Upper lobe of left lung (tissue), 6 donors: ENCODE results near the gene HOMEZ. TPM values are rescaled to one million over a fixed set of nuclear protein-coding genes. Genes with fewer than 3 reads are reported as not detected.

Experiments
- ATAC-seq, 2 donors: fragments of 200-7000 bp; cut with Tn5 transposase; one replicate each; pipeline ENCODE4 v1.9.1; 2022; ENCODE audit warnings: mild to moderate bottlenecking in 2 of 2, moderate library complexity in 2 of 2; ENCODE audit not compliant: low FRiP score in 2 of 2
- DNase-seq, 2 donors: peaks; one replicate each; pipeline ENCODE4 v3.0.0-alpha.2; 2019 to 2020
- H3K27ac ChIP-seq, 4 donors: fragments of 200-600 bp; sonication (generic); one replicate each; pipeline ENCODE4 v1.5.1; 2016 to 2019
- H3K27me3 ChIP-seq, 4 donors: fragments of 200-600 bp; sonication (generic); one replicate each; pipeline ENCODE4 v1.5.1; 2017 to 2019
- H3K36me3 ChIP-seq, 4 donors: fragments of 200-600 bp; sonication (generic); one replicate each; pipeline ENCODE4 v1.5.1; 2016 to 2019
- H3K4me1 ChIP-seq, 4 donors: fragments of 200-600 bp; sonication (generic); one replicate each; pipeline ENCODE4 v1.5.1; 2018 to 2019
- H3K4me3 ChIP-seq, 4 donors: fragments of 200-600 bp; sonication (generic); one replicate each; pipeline ENCODE4 v1.5.1; 2017 to 2019; ENCODE audit warnings: mild to moderate bottlenecking in 2 of 4, moderate library complexity in 1 of 4
- H3K9me3 ChIP-seq, 4 donors: fragments of 200-600 bp; sonication (generic); one replicate each; pipeline ENCODE4 v1.5.1; 2018 to 2019
- CTCF ChIP-seq, 6 experiments: fragments of 450-650 bp in 4 of 6; fragments of 200-600 bp in 2 of 6; sonication (generic) in 2 of 6; IDR thresholded peaks; one replicate each; pipeline ENCODE4 v1.5.1; 2016 to 2019; ENCODE audit warnings: antibody characterized with exemption in 6 of 6
- EP300 ChIP-seq, 4 donors: sonication (generic); formaldehyde crosslinking; IDR thresholded peaks; one replicate each; pipeline ENCODE4 v1.5.1; 2017; ENCODE audit warnings: antibody characterized with exemption in 4 of 4, control low read depth in 2 of 4
- POLR2A ChIP-seq, 4 donors: fragments of 450-650 bp; IDR thresholded peaks; one replicate each; pipeline ENCODE4 v1.5.1; 2016 to 2017; ENCODE audit warnings: antibody characterized with exemption in 4 of 4, mild to moderate bottlenecking in 2 of 4
- POLR2AphosphoS5 ChIP-seq, 2 donors: sonication (generic); formaldehyde crosslinking; IDR thresholded peaks; one replicate each; pipeline ENCODE4 v1.5.1; 2017; ENCODE audit warnings: antibody characterized with exemption in 2 of 2
- WGBS, 2 donors: methylation state at CpG; one replicate each; pipeline ENCODE4 v1.1.5; 2017 to 2018; 5-methylcytosine and 5-hydroxymethylcytosine counted together
- total RNA-seq, 6 donors: library from RNA; depleted of rRNA in 4 of 6; stranded (reverse); fragments of >200 nt in 4 of 6; gene quantifications; one replicate each; pipeline versions ENCODE4 v1.1.0 to v1.2.1, GENCODE V29; 2016 to 2021
- donor health status: DM: no; HTN: no; CAD: no; lungs with moderate emphysema.
- donor health status: DM: no; HTN: yes; CAD: no; lungs with severe emphysema.

Gene HOMEZ
- total RNA-seq, 6 donors from 2014 or later = 3.9 to 13.7 (median 11.2) TPM

- Histone ChIP-seq H3K9me3 (no peaks in the 10 kb centered on the region), H3K27me3 (no peaks in the 10 kb centered on the region), H3K27ac (no peak overlapping the region), H3K4me1 (no peaks in the 10 kb centered on the region), H3K36me3 (no peaks in the 10 kb centered on the region), H3K4me3 (no peak overlapping the region)
- ATAC-seq (no peak), DNase-seq (no peak)
- TF ChIP-seq CTCF (IDR thresholded peaks at IDR 0.05) = no peak
- TF ChIP-seq POLR2AphosphoS5 (IDR thresholded peaks at IDR 0.05) = no peak
- WGBS, 2 donors = 59 to 63% methylated on average over 2 to 3 of the region's 3 CpGs
Observed at GRCh38 chr14:23252006-23252405, 33.9 kb downstream of the HOMEZ start.

GRCh38 chr14:23249824-23250223 is 36.1 kb downstream of the HOMEZ start:
- WGBS, 2 donors = 75 to 77% methylated on average over 6 of the region's 6 CpGs
- TF ChIP-seq POLR2A (IDR thresholded peaks at IDR 0.05) (no peak), POLR2AphosphoS5 (IDR thresholded peaks at IDR 0.05) (no peak), CTCF (IDR thresholded peaks at IDR 0.05) (no peak), EP300 (IDR thresholded peaks at IDR 0.05) (no peak)

GRCh38 chr14:23248601-23249000 is 37.3 kb downstream of the HOMEZ start:
- DNase-seq (no peak), ATAC-seq (no peak)
- H3K36me3 ChIP-seq = no peaks in the 10 kb centered on the region
- WGBS, 2 donors = 80 to 95% methylated on average over 7 of the region's 7 CpGs
- H3K9me3 ChIP-seq = no peaks in the 10 kb centered on the region
- H3K27ac ChIP-seq = no peak overlapping the region
- no peaks in the 10 kb centered on the region for H3K27me3 ChIP-seq
- no peaks in the 10 kb centered on the region for H3K4me1 ChIP-seq
- H3K4me3 ChIP-seq = no peak overlapping the region
- TF ChIP-seq CTCF (IDR thresholded peaks at IDR 0.05) = no peak
- TF ChIP-seq POLR2A (IDR thresholded peaks at IDR 0.05) = no peak
- TF ChIP-seq POLR2AphosphoS5 (IDR thresholded peaks at IDR 0.05) = no peak
- TF ChIP-seq EP300 (IDR thresholded peaks at IDR 0.05) = no peak

More at GRCh38 chr14:23249824-23250223, 36.1 kb downstream of the HOMEZ start:
- Histone ChIP-seq H3K9me3 (no peaks in the 10 kb centered on the region), H3K4me1 (no peaks in the 10 kb centered on the region), H3K4me3 (no peak overlapping the region), H3K27ac (no peak overlapping the region), H3K36me3 (no peaks in the 10 kb centered on the region), H3K27me3 (no peaks in the 10 kb centered on the region)
- ATAC-seq (no peak), DNase-seq (no peak)

- Histone ChIP-seq H3K36me3 (no peaks in the 10 kb centered on the region), H3K4me1 (no peaks in the 10 kb centered on the region), H3K9me3 (no peaks in the 10 kb centered on the region), H3K27ac (no peak overlapping the region), H3K27me3 (no peaks in the 10 kb centered on the region), H3K4me3 (no peak overlapping the region)
- no peak for ATAC-seq
- DNase-seq = no peak
- no peak for TF ChIP-seq CTCF (IDR thresholded peaks at IDR 0.05)
- TF ChIP-seq POLR2A (IDR thresholded peaks at IDR 0.05) = no peak
- no peak for TF ChIP-seq POLR2AphosphoS5 (IDR thresholded peaks at IDR 0.05)
- no peak for TF ChIP-seq EP300 (IDR thresholded peaks at IDR 0.05)
Observed at GRCh38 chr14:23245282-23245681, 40.6 kb downstream of the HOMEZ start.

- Histone ChIP-seq H3K27ac (no peak overlapping the region), H3K9me3 (no peaks in the 10 kb centered on the region), H3K27me3 (no peaks in the 10 kb centered on the region), H3K4me3 (no peak overlapping the region), H3K36me3 (no peaks in the 10 kb centered on the region), H3K4me1 (peaks cover 0 to 3% (median 1%) of the 10 kb centered on the region in 4 donors)
- DNase-seq = no peak
- 78 to 94% methylated on average over 2 of the region's 2 CpGs for WGBS, 2 donors
- ATAC-seq = no peak
- TF ChIP-seq CTCF (IDR thresholded peaks at IDR 0.05) = no peak
- TF ChIP-seq POLR2AphosphoS5 (IDR thresholded peaks at IDR 0.05) = no peak
- TF ChIP-seq POLR2A (IDR thresholded peaks at IDR 0.05) = no peak
- no peak for TF ChIP-seq EP300 (IDR thresholded peaks at IDR 0.05)
Observed at GRCh38 chr14:23243066-23243465, 42.9 kb downstream of the HOMEZ start.
